Caco-2 (cell line): ENCODE measurements around the gene TRAPPC5. TPM values are rescaled to one million over a fixed set of nuclear protein-coding genes. Genes with fewer than 3 reads are reported as not detected.

Experiments
- BruUV-seq: library from RNA; stranded (reverse); fragments of 400-500 nt; replicated peaks from 2 replicates; lab custom pipeline; 2021; lab: Mats Ljungman, UMichigan
- CTCF ChIA-PET: fragments of 300-600 bp; sonication (Branson Sonifier 250); formaldehyde crosslinking; loops from one replicate; lab custom pipeline; 2022; ENCODE audit warnings: antibody characterized with exemption; lab: Charles Lee
- POLR2A ChIA-PET: fragments of 300-600 bp; sonication (Branson Sonifier 250); formaldehyde crosslinking; loops from one replicate; lab custom pipeline; 2022; ENCODE audit warnings: antibody characterized with exemption; lab: Charles Lee
- DNase-seq, 2 experiments: peaks; one replicate each; pipeline versions ENCODE4 v3.0.0 to v3.0.0-alpha.2; 2020 to 2022
- H3K27me3 ChIP-seq: replicated peaks from 2 replicates; pipeline ENCODE4 v1.6.0; 2011; ENCODE audit warnings: low read length; ENCODE audit not compliant: control insufficient read depth, insufficient read depth
- H3K36me3 ChIP-seq: 2 replicates; pipeline ENCODE4 v1.5.1; 2011; ENCODE audit warnings: low read length; ENCODE audit not compliant: control insufficient read depth, insufficient read depth
- H3K4me1 ChIP-seq: fragments of 250-450 bp; sonication (Bioruptor Pico); 2 replicates; pipeline ENCODE4 v1.5.1; 2020; ENCODE audit warnings: mild to moderate bottlenecking
- H3K4me3 ChIP-seq: 2 replicates; pipeline ENCODE4 v1.5.1; 2011; ENCODE audit warnings: low read depth, mild to moderate bottlenecking, control low read depth, low read length
- H3K9me3 ChIP-seq: fragments of 250-450 bp; sonication (Bioruptor Pico); 2 replicates; pipeline ENCODE4 v1.5.1; 2020; ENCODE audit warnings: mild to moderate bottlenecking, moderate library complexity
- H3K27ac Mint-ChIP-seq: one replicate; pipeline ENCODE4 v1.8.0; 2022; ENCODE audit warnings: mixed read lengths; ENCODE audit not compliant: unreplicated experiment
- H3K27me3 Mint-ChIP-seq: one replicate; pipeline ENCODE4 v1.8.0; 2022; ENCODE audit warnings: mixed read lengths; ENCODE audit not compliant: insufficient read depth, unreplicated experiment
- H3K36me3 Mint-ChIP-seq: one replicate; pipeline ENCODE4 v1.8.0; 2022; ENCODE audit warnings: mild to moderate bottlenecking, mixed read lengths; ENCODE audit not compliant: insufficient read depth, unreplicated experiment
- H3K4me1 Mint-ChIP-seq: one replicate; pipeline ENCODE4 v1.8.0; 2022; ENCODE audit warnings: low read depth, mixed read lengths; ENCODE audit not compliant: unreplicated experiment
- H3K4me3 Mint-ChIP-seq: one replicate; pipeline ENCODE4 v1.8.0; 2022; ENCODE audit warnings: mild to moderate bottlenecking, moderate library complexity, mixed read lengths; ENCODE audit not compliant: unreplicated experiment
- H3K9me3 Mint-ChIP-seq: one replicate; pipeline ENCODE4 v1.8.0; 2022; ENCODE audit warnings: mixed read lengths; ENCODE audit not compliant: unreplicated experiment
- CTCF ChIP-seq, 2 experiments: fragments of 200-600 bp in 1 of 2; IDR thresholded peaks; 1 replicate in 1 of 2; 2 replicates in 1 of 2; pipeline versions ENCODE4 v1.5.1 to v1.8.0; 2011 to 2022; ENCODE audit warnings: antibody characterized with exemption in 1 of 2, control low read depth in 1 of 2, inconsistent platforms in 1 of 2, low read depth in 1 of 2, low read length in 1 of 2, mild to moderate bottlenecking in 1 of 2, moderate library complexity in 1 of 2; ENCODE audit not compliant: insufficient read depth in 1 of 2, severe bottlenecking in 1 of 2, unreplicated experiment in 1 of 2
- intact Hi-C: fragments of 100-400 bp; cut with micrococcal nuclease; formaldehyde crosslinking; loops from one replicate; pipeline ENCODE4 v1.10.0; 2022; ENCODE audit not compliant: unreplicated experiment
- total RNA-seq: library from RNA; stranded (reverse); gene quantifications from 2 replicates; pipeline ENCODE4 v1.2.3, GENCODE V29; 2022

The TRAPPC5 gene
- total RNA-seq, 1 experiment from 2014 or later, result 80.3 TPM

GRCh38 chr19:7665076-7665475 is 15.6 kb upstream of the TRAPPC5 start:
- no peak overlapping the region for H3K27ac Mint-ChIP-seq
- no TSS peak for BruUV-seq
- no peak overlapping the region for H3K4me3 Mint-ChIP-seq
- CTCF ChIA-PET, result no interaction called here
- H3K36me3 Mint-ChIP-seq, result peaks cover under 1% of the 10 kb centered on the region
- no peak for DNase-seq
- no peaks in the 10 kb centered on the region for H3K4me1 ChIP-seq
- POLR2A ChIA-PET, result no interaction called here
- no peaks in the 10 kb centered on the region for H3K36me3 ChIP-seq
- intact Hi-C loops, result no loop called here
- H3K4me1 Mint-ChIP-seq, result no peaks in the 10 kb centered on the region
- H3K4me3 ChIP-seq, result no peak overlapping the region
- no peaks in the 10 kb centered on the region for H3K9me3 Mint-ChIP-seq
- H3K27me3 ChIP-seq, result no peaks in the 10 kb centered on the region
- no peaks in the 10 kb centered on the region for H3K9me3 ChIP-seq
- TF ChIP-seq CTCF (IDR thresholded peaks at IDR 0.05; ENCODE audit: insufficient read depth in 1 of 2, low read depth in 1 of 2, low read length in 1 of 2, severe bottlenecking in 1 of 2, unreplicated experiment in 1 of 2), result no peak
- peaks cover 7% of the 10 kb centered on the region for H3K27me3 Mint-ChIP-seq

DNA sequence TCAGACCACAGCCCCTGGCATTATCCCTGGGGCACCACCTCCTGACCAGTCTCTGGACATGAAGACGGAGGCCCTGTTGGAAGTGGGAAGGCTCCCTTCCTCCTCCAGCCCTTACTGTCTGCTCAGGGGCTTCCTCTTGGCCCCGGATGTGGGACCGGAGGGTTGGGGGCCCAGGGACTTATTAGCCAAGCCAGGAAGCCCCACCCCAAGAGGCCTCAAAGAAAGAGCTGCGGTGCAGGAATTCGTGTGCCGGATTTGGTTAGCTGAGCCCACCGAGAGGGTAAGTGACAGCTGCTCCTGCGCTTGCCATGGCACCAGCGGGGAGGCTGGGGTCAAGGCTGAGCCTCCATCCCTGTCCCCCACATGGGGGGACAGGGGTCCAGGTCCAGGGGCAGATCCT is 11.8 kb upstream of the TRAPPC5 start, which contains the start of gene RETN:
RETN (plus strand) TSS at position 208 of the 400 bp plus-strand sequence. CDS start 278 bp downstream, outside the sequence.
- no peaks in the 10 kb centered on the region for H3K27me3 ChIP-seq
- ChIA-PET POLR2A (no interaction called here), CTCF (interaction anchor here (1.7 kb wide), 1 partner anchor 12 kb away, joined by 9 read pairs; the partner anchor contains the start of gene TRAPPC5)
- no peaks in the 10 kb centered on the region for H3K9me3 ChIP-seq
- no peak for TF ChIP-seq CTCF (IDR thresholded peaks at IDR 0.05; ENCODE audit: insufficient read depth in 1 of 2, low read depth in 1 of 2, low read length in 1 of 2, severe bottlenecking in 1 of 2, unreplicated experiment in 1 of 2)
- Mint-ChIP-seq H3K36me3 (peaks cover 11% of the 10 kb centered on the region), H3K27ac (no peak within 1 kb of the TSS), H3K27me3 (peaks cover 7% of the 10 kb centered on the region), H3K4me3 (peak within 1 kb of the TSS; percentile 78), H3K4me1 (no peaks in the 10 kb centered on the region), H3K9me3 (no peaks in the 10 kb centered on the region)
- H3K4me3 ChIP-seq, result peak within 1 kb of the TSS; percentile 34
- no peak for DNase-seq
- intact Hi-C loops, result no loop called here
- BruUV-seq, result no TSS peak
- no peaks in the 10 kb centered on the region for H3K4me1 ChIP-seq
- no peaks in the 10 kb centered on the region for H3K36me3 ChIP-seq

GRCh38 chr19:7669641-7670040 is 11.0 kb upstream of the TRAPPC5 start:
- Histone ChIP-seq H3K4me1 (no peaks in the 10 kb centered on the region), H3K27me3 (no peaks in the 10 kb centered on the region), H3K9me3 (no peaks in the 10 kb centered on the region), H3K4me3 (peak overlapping the region; percentile 34), H3K36me3 (no peaks in the 10 kb centered on the region)
- Mint-ChIP-seq H3K9me3 (peaks cover 6% of the 10 kb centered on the region), H3K4me3 (peak overlapping the region; percentile 78), H3K36me3 (peaks cover 16% of the 10 kb centered on the region), H3K27ac (no peak overlapping the region), H3K27me3 (peaks cover 9% of the 10 kb centered on the region), H3K4me1 (no peaks in the 10 kb centered on the region)
- DNase-seq, result no peak
- TF ChIP-seq CTCF (IDR thresholded peaks at IDR 0.05; ENCODE audit: insufficient read depth in 1 of 2, low read depth in 1 of 2, low read length in 1 of 2, severe bottlenecking in 1 of 2, unreplicated experiment in 1 of 2), result no peak
- ChIA-PET CTCF (interaction anchor here (1.7 kb wide), 1 partner anchor 11 kb away, joined by 9 read pairs; the partner anchor contains the start of gene TRAPPC5), POLR2A (no interaction called here)
- intact Hi-C loops, result no loop called here
- BruUV-seq, result no TSS peak
